HCT116 (cell line): Measurements from ENCODE around the gene CPSF7. TPM values are rescaled to one million over a fixed set of nuclear protein-coding genes. Genes with fewer than 3 reads are reported as not detected.

Experiments
- ATAC-seq: fragments of 200-7000 bp; cut with Tn5 transposase; 2 replicates; pipeline ENCODE4 v1.9.1; 2020; ENCODE audit warnings: mild to moderate bottlenecking, moderate library complexity
- BruUV-seq: library from RNA; stranded (reverse); fragments of 400-500 nt; replicated peaks from 2 replicates; lab custom pipeline; 2021; lab: Mats Ljungman, UMichigan
- CTCF ChIA-PET: fragments of 300-600 bp; sonication (Branson Sonifier 250); formaldehyde crosslinking; loops from one replicate; lab custom pipeline; 2021; ENCODE audit warnings: antibody characterized with exemption; lab: Charles Lee
- POLR2A ChIA-PET: fragments of 300-600, 350-600 bp; sonication (Branson Sonifier 250); formaldehyde crosslinking; loops from one replicate; lab custom pipeline; 2021; ENCODE audit warnings: antibody characterized with exemption; lab: Charles Lee
- RAD21 ChIA-PET, 2 experiments: fragments of 300-600 bp; sonication (Branson Sonifier 250); formaldehyde crosslinking; loops; one replicate each; lab custom pipeline; 2023; ENCODE audit warnings: low total read pairs in 2 of 2; ENCODE audit not compliant: uncharacterized antibody in 2 of 2, unreplicated experiment in 2 of 2, low non-redundant PET in 1 of 2; lab: Charles Lee
- DNase-seq: peaks from one replicate; pipeline ENCODE4 v3.0.0-alpha.2; 2010; ENCODE audit warnings: low read depth, low spot score
- H2AFZ ChIP-seq: fragments of 200-600 bp; shearing (Covaris generic), sonication (generic); 2 replicates; pipeline ENCODE4 v1.6.1; 2017; ENCODE audit warnings: low read depth, mixed run types, mixed read lengths, antibody characterized with exemption, low read length; ENCODE audit not compliant: poor library complexity, severe bottlenecking
- H3K27ac ChIP-seq: 2 replicates; pipeline ENCODE4 v1.5.1; 2012; ENCODE audit warnings: low read depth, low read length
- H3K27me3 ChIP-seq: fragments of 200-600 bp; sonication (generic); 2 replicates; pipeline ENCODE4 v1.6.1; 2016; ENCODE audit warnings: mixed run types, low read length, mixed read lengths; ENCODE audit not compliant: insufficient read depth
- H3K36me3 ChIP-seq, 2 experiments: fragments of 200-500 bp in 1 of 2; fragments of 200-600 bp in 1 of 2; sonication (Bioruptor generic) in 1 of 2; sonication (generic) in 1 of 2; 2 replicates each; pipeline versions ENCODE4 v1.5.1 to v1.6.1; 2014 to 2016; ENCODE audit warnings: low read length in 2 of 2, inconsistent platforms in 1 of 2, mixed read lengths in 1 of 2, mixed run types in 1 of 2; ENCODE audit not compliant: insufficient read depth in 2 of 2, control insufficient read depth in 1 of 2
- H3K4me1 ChIP-seq, 2 experiments: fragments of 200-600 bp in 1 of 2; sonication (generic) in 1 of 2; 2 replicates each; pipeline versions ENCODE4 v1.5.1 to v1.6.1; 2012 to 2017; ENCODE audit warnings: low read length in 2 of 2, inconsistent platforms in 1 of 2, mild to moderate bottlenecking in 1 of 2, mixed read lengths in 1 of 2, mixed run types in 1 of 2, moderate library complexity in 1 of 2; ENCODE audit not compliant: insufficient read depth in 2 of 2, control insufficient read depth in 1 of 2
- H3K4me2 ChIP-seq: fragments of 200-600 bp; sonication (generic); 2 replicates; pipeline ENCODE4 v1.6.1; 2017; ENCODE audit warnings: mixed run types, low read length, mixed read lengths
- H3K4me3 ChIP-seq, 2 experiments: fragments of 200-600 bp in 1 of 2; sonication (generic) in 1 of 2; replicated peaks in 1 of 2; 2 replicates each; pipeline ENCODE4 v1.5.1; 2011 to 2016; ENCODE audit warnings: low read length in 2 of 2, control low read depth in 1 of 2, low read depth in 1 of 2, mild to moderate bottlenecking in 1 of 2, mixed read lengths in 1 of 2, mixed run types in 1 of 2
- H3K79me2 ChIP-seq: fragments of 200-600 bp; sonication (generic); 2 replicates; pipeline ENCODE4 v1.6.1; 2017; ENCODE audit warnings: mild to moderate bottlenecking, mixed run types, low read length, moderate library complexity, mixed read lengths; ENCODE audit not compliant: insufficient read depth
- H3K9ac ChIP-seq: fragments of 200-600 bp; sonication (generic); 2 replicates; pipeline ENCODE4 v1.6.1; 2016; ENCODE audit warnings: low read length, mixed read lengths
- H3K9me2 ChIP-seq: fragments of 200-600 bp; sonication (generic), shearing (Covaris generic); 2 replicates; pipeline ENCODE4 v1.6.1; 2017; ENCODE audit warnings: mixed run types, mild to moderate bottlenecking, moderate library complexity; ENCODE audit not compliant: insufficient read depth
- H3K9me3 ChIP-seq, 2 experiments: fragments of 200-500 bp in 1 of 2; fragments of 200-600 bp in 1 of 2; sonication (Bioruptor generic) in 1 of 2; sonication (generic) in 1 of 2; 2 replicates each; pipeline ENCODE4 v1.6.1; 2014 to 2017; ENCODE audit warnings: low read length in 2 of 2, mixed read lengths in 2 of 2, inconsistent platforms in 1 of 2, low read depth in 1 of 2, mild to moderate bottlenecking in 1 of 2, mixed run types in 1 of 2, moderate library complexity in 1 of 2; ENCODE audit not compliant: control insufficient read depth in 1 of 2, insufficient read depth in 1 of 2
- H4K20me1 ChIP-seq: fragments of 200-600 bp; sonication (generic), shearing (Covaris generic); 2 replicates; pipeline ENCODE4 v1.6.1; 2017; ENCODE audit warnings: mixed run types, mild to moderate bottlenecking, moderate library complexity; ENCODE audit not compliant: insufficient read depth
- CBX3 ChIP-seq: IDR thresholded peaks from 2 replicates; pipeline ENCODE4 v1.6.1; 2012; ENCODE audit warnings: low read depth
- CEBPB ChIP-seq: IDR thresholded peaks from 2 replicates; pipeline ENCODE4 v1.6.1; 2012; ENCODE audit warnings: low read depth
- ELF1 ChIP-seq: IDR thresholded peaks from 2 replicates; pipeline ENCODE4 v1.6.1; 2012; ENCODE audit warnings: low read depth, borderline replicate concordance
- EZH2phosphoT487 ChIP-seq: fragments of 200-600 bp; IDR thresholded peaks from 2 replicates; pipeline ENCODE4 v1.6.1; 2018; ENCODE audit warnings: antibody characterized with exemption, borderline replicate concordance
- MAX ChIP-seq: IDR thresholded peaks from 2 replicates; pipeline ENCODE4 v1.6.1; 2012
- RAD21 ChIP-seq: IDR thresholded peaks from 2 replicates; pipeline ENCODE4 v1.6.1; 2012; ENCODE audit warnings: low read depth, mild to moderate bottlenecking
- SIN3A ChIP-seq: IDR thresholded peaks from 2 replicates; pipeline ENCODE4 v1.6.1; 2012; ENCODE audit warnings: low read depth
- SP1 ChIP-seq: IDR thresholded peaks from 2 replicates; pipeline ENCODE4 v1.6.1; 2012; ENCODE audit warnings: low read depth
- YY1 ChIP-seq: IDR thresholded peaks from 2 replicates; pipeline ENCODE4 v1.6.1; 2011; ENCODE audit warnings: low read length, low read depth, moderate library complexity, mild to moderate bottlenecking; ENCODE audit not compliant: insufficient replicate concordance; ENCODE audit errors: extremely low read depth
- ZFX ChIP-seq: fragments of 450-650 bp; IDR thresholded peaks from 2 replicates; pipeline ENCODE4 v1.6.1; 2017
- ZNF274 ChIP-seq: fragments of 200-500 bp; sonication (Bioruptor generic); IDR thresholded peaks from 2 replicates; pipeline ENCODE4 v1.6.1; 2014; ENCODE audit warnings: mild to moderate bottlenecking, low read depth, low read length, inconsistent platforms
- intact Hi-C: fragments of 100-400 bp; cut with micrococcal nuclease; formaldehyde crosslinking; loops from 2 replicates; pipeline ENCODE4 v1.10.0; 2022
- total RNA-seq: library from RNA; stranded (reverse); gene quantifications from one replicate; pipeline ENCODE4 v1.2.1, GENCODE V29; 2021; ENCODE audit not compliant: unreplicated experiment
- TF ChIP-seq, protein P1 (sequence below): IDR thresholded peaks from 2 replicates; pipeline ENCODE4 v1.6.1; 2012
- TF ChIP-seq, protein P2 (sequence below): IDR thresholded peaks from 2 replicates; pipeline ENCODE4 v1.6.1; 2011; ENCODE audit warnings: mild to moderate bottlenecking, low read length, moderate library complexity; ENCODE audit not compliant: insufficient replicate concordance; ENCODE audit errors: extremely low read depth

The CPSF7 gene
- total RNA-seq, 1 experiment from 2014 or later = 110 TPM

- TF ChIP-seq YY1 = no peak
- TF ChIP-seq, protein P1, sequence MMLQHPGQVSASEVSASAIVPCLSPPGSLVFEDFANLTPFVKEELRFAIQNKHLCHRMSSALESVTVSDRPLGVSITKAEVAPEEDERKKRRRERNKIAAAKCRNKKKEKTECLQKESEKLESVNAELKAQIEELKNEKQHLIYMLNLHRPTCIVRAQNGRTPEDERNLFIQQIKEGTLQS = no peak
- TF ChIP-seq CEBPB = no peak
- TF ChIP-seq ELF1 = no peak
- no peak for TF ChIP-seq MAX
These were observed 61.1 kb downstream of the CPSF7 start (continued) for GRCh38 chr11:61368646-61369045.

- CTCF ChIA-PET = interaction anchor here (1.4 to 2.0 kb wide), 2 partner anchors 18 to 31 kb away, joined by 3 to 7 read pairs; no protein-coding TSS in a partner anchor
- no TSS peak for BruUV-seq
- no peak for ATAC-seq
These were observed 62.4 kb downstream of the CPSF7 start for GRCh38 chr11:61367406-61367805.

More at GRCh38 chr11:61367406-61367805, 62.4 kb downstream of the CPSF7 start:
- Histone ChIP-seq H3K9ac (no peak overlapping the region), H4K20me1 (0 out of 2 replicates have a peak, but pooled peaks cover 5% of the 10 kb centered on the region), H3K27me3 (no peaks in the 10 kb centered on the region), H3K4me2 (no peak overlapping the region), H2AFZ (no peak overlapping the region), H3K4me1 (peaks cover 0 to 9% of the 10 kb centered on the region in 2 experiments; a peak in 2 of 4 replicates), H3K4me3 (no peak overlapping the region), H3K9me2 (no peaks in the 10 kb centered on the region), H3K9me3 (no peaks in the 10 kb centered on the region), H3K79me2 (peaks cover 27% of the 10 kb centered on the region), H3K27ac (no peak overlapping the region), H3K36me3 (peaks cover 28 to 45% of the 10 kb centered on the region in 2 experiments)
- no peak for TF ChIP-seq ZFX
- no peak for TF ChIP-seq ZNF274
- TF ChIP-seq SP1 = no peak
- TF ChIP-seq RAD21 = no peak
- no peak for TF ChIP-seq SIN3A
- no peak for TF ChIP-seq CBX3
- TF ChIP-seq, protein P2, sequence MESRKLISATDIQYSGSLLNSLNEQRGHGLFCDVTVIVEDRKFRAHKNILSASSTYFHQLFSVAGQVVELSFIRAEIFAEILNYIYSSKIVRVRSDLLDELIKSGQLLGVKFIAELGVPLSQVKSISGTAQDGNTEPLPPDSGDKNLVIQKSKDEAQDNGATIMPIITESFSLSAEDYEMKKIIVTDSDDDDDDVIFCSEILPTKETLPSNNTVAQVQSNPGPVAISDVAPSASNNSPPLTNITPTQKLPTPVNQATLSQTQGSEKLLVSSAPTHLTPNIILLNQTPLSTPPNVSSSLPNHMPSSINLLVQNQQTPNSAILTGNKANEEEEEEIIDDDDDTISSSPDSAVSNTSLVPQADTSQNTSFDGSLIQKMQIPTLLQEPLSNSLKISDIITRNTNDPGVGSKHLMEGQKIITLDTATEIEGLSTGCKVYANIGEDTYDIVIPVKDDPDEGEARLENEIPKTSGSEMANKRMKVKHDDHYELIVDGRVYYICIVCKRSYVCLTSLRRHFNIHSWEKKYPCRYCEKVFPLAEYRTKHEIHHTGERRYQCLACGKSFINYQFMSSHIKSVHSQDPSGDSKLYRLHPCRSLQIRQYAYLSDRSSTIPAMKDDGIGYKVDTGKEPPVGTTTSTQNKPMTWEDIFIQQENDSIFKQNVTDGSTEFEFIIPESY = no peak
- TF ChIP-seq EZH2phosphoT487 = no peak
- no peak for DNase-seq
- ChIA-PET POLR2A (no interaction called here), RAD21 (no interaction called here)
- intact Hi-C loops = no loop called here
